GM19023 (cell line): ENCODE measurements around the gene CRADD.

Experiments used
- ATAC-seq: cut with Tn5 transposase; IDR thresholded peaks from one replicate; pipeline ENCODE4 v1.9.1; 2021; ENCODE audit warnings: mild to moderate bottlenecking, moderate library complexity; ENCODE audit not compliant: unreplicated experiment

The CRADD gene

GRCh38 chr12:93734784-93735183 lies 57.6 kb downstream of the CRADD start:
- ATAC-seq = no peak

GRCh38 chr12:93736640-93737178 lies 59.5 kb downstream of the CRADD start:
- no peak for ATAC-seq

GRCh38 chr12:93737457-93738198 lies 60.5 kb downstream of the CRADD start:
- ATAC-seq = no peak

GRCh38 chr12:93738199-93739058 lies 61.3 kb downstream of the CRADD start:
- no peak for ATAC-seq

- ATAC-seq = no peak
These were observed 63.6 kb downstream of the CRADD start for GRCh38 chr12:93740751-93741150.

- ATAC-seq = peak; percentile 41
These were observed 64.5 kb downstream of the CRADD start for GRCh38 chr12:93741659-93742109.

DNA sequence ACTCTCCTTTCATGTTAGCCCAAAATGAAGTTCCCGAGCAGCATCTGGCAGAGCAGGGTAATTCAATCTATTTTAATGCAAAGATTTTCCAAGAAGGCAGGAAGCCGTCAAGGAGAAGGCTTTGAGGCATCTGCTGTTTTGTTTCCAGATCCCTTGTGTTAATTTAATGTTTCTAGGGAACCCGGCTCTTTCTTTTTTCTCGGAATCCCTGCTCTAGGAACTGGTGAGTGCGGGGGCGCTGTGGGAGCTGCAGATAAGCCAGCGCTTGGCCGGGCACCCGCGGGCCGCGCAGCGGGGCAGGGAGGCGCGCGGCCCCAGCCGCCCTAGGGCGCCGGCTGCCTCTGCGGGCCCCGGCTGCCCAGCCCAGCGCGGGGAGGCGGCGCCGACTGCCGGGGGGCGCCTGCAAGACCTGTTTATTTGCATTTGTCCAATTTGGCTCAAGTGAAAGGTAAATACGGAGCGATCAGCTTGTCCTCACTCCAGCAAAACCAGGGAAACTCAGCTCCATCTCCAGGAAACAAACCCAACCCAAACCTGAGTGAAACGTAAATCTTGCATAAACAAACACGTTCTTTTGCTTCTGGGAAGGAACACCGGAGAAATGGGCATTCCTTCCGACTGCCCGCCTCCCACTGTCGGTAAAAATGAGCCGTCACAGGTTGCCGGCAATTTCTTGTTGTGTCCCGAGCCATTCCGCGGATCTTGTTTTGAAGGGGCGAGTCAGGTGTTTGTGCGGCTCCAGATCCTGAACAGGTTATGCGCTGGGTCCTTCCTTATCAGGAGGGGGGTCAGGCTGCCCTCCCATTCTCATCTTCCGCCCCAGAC lies 65.1 kb downstream of the CRADD start:
- peak; percentile 94 for ATAC-seq

- ATAC-seq = no peak
These were observed 66.2 kb downstream of the CRADD start for GRCh38 chr12:93743229-93743998.

DNA sequence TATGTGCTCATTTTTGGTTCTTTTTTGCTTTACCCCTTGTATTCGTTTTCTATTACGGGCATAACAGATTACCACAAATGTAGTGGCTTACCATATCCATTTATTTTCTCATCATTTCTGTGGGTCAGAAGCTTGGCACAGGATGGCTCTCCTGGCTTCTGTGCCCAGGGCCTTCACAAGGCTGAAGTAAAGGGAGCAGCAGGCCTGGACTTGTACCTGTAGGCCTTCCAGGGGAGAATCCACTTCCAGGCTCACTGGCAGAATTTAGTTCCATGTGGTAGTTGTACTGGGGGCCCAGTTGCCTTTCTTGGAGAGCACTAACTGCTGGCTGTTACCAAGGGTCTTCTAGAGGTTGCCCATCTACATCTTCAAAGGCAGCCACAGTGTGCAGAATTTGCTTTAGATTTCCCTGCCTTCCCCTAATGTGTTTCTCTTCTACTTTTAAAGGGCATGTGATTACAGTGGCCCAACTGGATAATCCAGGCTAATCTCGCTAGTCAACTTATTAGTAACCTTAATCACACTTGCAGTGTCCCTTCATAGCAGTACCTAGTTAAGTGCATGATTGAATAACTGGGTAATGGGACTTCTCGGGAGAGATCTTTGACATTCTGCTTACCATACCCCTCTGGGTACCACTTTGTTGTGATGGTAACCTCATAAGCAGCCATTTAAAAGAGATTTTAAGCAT lies 67.0 kb downstream of the CRADD start:
- no peak for ATAC-seq

GRCh38 chr12:93745286-93745685 lies 68.1 kb downstream of the CRADD start:
- ATAC-seq = no peak

DNA sequence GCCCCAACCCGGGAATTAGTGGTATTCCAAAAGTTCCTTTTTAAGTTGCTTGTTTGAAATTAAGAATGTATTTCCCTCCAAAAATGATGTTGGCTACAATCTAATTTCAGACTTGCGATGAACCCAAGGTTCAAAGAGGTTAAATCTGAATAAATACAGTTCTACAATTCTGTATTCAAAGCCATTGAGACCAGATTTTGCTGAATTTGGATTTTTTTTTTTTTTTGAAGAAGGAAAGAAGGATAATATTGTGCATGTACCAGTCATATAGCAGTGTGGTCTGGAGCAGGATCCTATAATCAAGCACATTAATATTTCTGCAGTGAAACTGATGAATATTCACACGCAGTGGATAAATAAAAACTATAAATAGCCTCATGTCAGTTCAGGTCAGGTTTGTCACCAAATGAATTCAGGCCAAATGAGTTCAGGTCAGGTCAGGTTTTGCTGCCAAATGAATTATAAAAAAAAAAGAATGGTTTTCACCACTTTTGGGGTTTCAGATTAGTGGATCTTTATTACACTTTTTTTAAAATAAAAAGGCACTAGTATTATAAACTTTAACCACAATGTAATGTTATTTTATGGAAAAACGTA lies 69.5 kb downstream of the CRADD start:
- no peak for ATAC-seq

- no peak for ATAC-seq
These were observed 71.7 kb downstream of the CRADD start for GRCh38 chr12:93748672-93749383.

DNA sequence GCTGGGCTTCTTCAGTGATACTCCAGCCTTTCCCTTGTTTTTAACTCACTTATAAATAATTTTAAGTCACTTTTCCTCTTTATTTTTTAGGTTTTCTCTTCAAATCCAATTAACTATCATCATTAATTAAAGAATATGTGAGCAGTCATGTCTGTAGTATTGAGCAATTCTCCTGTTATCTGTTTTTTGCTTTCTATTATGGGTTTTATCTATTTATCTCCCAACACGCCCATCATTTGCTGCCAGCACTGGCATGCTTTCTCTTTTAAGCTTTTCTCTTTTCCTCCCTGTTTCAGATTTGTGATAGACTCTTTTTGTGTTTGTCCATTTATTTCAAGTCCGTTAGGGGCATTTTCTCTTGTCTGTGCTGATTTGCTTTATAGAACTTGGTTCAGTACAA lies 72.3 kb downstream of the CRADD start:
- ATAC-seq = no peak

GRCh38 chr12:93750056-93750455 lies 72.9 kb downstream of the CRADD start:
- no peak for ATAC-seq

- no peak for ATAC-seq
These were observed 74.9 kb downstream of the CRADD start for GRCh38 chr12:93751864-93752610.

DNA sequence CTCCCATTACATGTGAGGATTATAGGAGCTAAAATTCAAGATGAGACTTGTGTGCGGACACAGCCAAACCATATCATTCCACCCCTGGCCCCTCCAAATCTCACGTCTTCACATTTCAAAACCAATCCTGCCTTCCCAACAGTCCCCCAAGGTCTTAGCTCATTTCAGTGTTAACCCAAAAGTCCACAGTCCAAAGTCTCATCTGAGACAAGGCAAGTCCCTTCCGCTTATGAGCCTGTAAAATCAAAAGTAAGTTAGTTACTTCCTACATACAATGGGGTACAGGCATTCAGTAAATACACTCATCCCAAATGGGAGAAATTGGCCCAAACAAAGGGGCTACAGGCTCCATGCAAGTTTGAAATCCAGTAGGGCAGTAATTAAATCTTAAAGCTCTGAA lies 76.1 kb downstream of the CRADD start:
- no peak for ATAC-seq

GRCh38 chr12:93753838-93754429 lies 76.8 kb downstream of the CRADD start:
- no peak for ATAC-seq
